ENCODE measurements around the gene ATP11B. TPM values are rescaled to one million over a fixed set of nuclear protein-coding genes. Genes with fewer than 3 reads are reported as not detected.
A peak's percentile ranks its signal among the peaks of the same experiment; 100 is the strongest.

Gene ATP11B
- total and polyA plus RNA-seq, 2 experiments from 2014 or later = 25.5 to 68.1 TPM

- Histone ChIP-seq H3K4me2 (ENCODE audit: unreplicated experiment) (no peak overlapping the region), H3K9me2 (ENCODE audit: insufficient read depth) (no peaks in the 10 kb centered on the region), H3K9me3 (ENCODE audit: low read depth) (no peaks in the 10 kb centered on the region), H3K27ac (no peak overlapping the region), H3K27me3 (replicated peaks; ENCODE audit: insufficient read depth) (no peaks in the 10 kb centered on the region), H3K9ac (no peak overlapping the region), H3K79me2 (ENCODE audit: insufficient read depth) (peaks cover 100% of the 10 kb centered on the region), H3K4me3 (no peak overlapping the region), H2AFZ (no peak overlapping the region), H3K4me1 (ENCODE audit: insufficient read depth) (peaks cover 32% of the 10 kb centered on the region), H3F3A (ENCODE audit: insufficient read depth) (peaks cover 10% of the 10 kb centered on the region; the same call in 1 of the 2 replicates), H3K36me3 (ENCODE audit: low read depth) (no peaks in the 10 kb centered on the region), H4K20me1 (ENCODE audit: insufficient read depth) (peaks cover 11% of the 10 kb centered on the region; the same call in 1 of the 2 replicates)
- DNase-seq = no peak
- TF ChIP-seq EZH2phosphoT487 (IDR thresholded peaks at IDR 0.05; ENCODE audit: insufficient read depth, low read depth) (no peak), EZH2 (IDR thresholded peaks at IDR 0.05; ENCODE audit: insufficient read depth, poor library complexity, severe bottlenecking) (no peak)
- in situ Hi-C loops (cut with MboI) = no loop called here
- 96 to 98% methylated on average over 3 of the region's 3 CpGs for WGBS, 2 experiments (ENCODE audit: low coverage in 1 of 2, low lambda C conversion rate in 2 of 2, missing lambda C conversion rate in 2 of 2)
Observed at GRCh38 chr3:182809531-182809930, 16.2 kb downstream of the ATP11B start.

- TF ChIP-seq EZH2phosphoT487 (IDR thresholded peaks at IDR 0.05; ENCODE audit: insufficient read depth, low read depth) (no peak), EZH2 (IDR thresholded peaks at IDR 0.05; ENCODE audit: insufficient read depth, poor library complexity, severe bottlenecking) (no peak)
Observed at GRCh38 chr3:182810574-182811268, 17.4 kb downstream of the ATP11B start.

GRCh38 chr3:182811269-182811596 lies 17.9 kb downstream of the ATP11B start:
- in situ Hi-C loops (cut with MboI) = no loop called here
- no peak for DNase-seq
- WGBS, 2 experiments (ENCODE audit: low coverage in 1 of 2, low lambda C conversion rate in 2 of 2, missing lambda C conversion rate in 2 of 2) = 100% methylated on average over 1 of the region's 1 CpG

More at GRCh38 chr3:182810574-182811268, 17.4 kb downstream of the ATP11B start:
- Histone ChIP-seq H3K9ac (no peak overlapping the region), H3K4me3 (no peak overlapping the region), H4K20me1 (ENCODE audit: insufficient read depth) (peaks cover 11% of the 10 kb centered on the region; the same call in 1 of the 2 replicates), H3K36me3 (ENCODE audit: low read depth) (no peaks in the 10 kb centered on the region), H3K9me3 (ENCODE audit: low read depth) (no peaks in the 10 kb centered on the region), H3K9me2 (ENCODE audit: insufficient read depth) (no peaks in the 10 kb centered on the region), H3K27ac (no peak overlapping the region), H2AFZ (no peak overlapping the region), H3F3A (ENCODE audit: insufficient read depth) (peaks cover 10% of the 10 kb centered on the region; the same call in 1 of the 2 replicates), H3K4me2 (ENCODE audit: unreplicated experiment) (peak overlapping the region; percentile 27), H3K4me1 (ENCODE audit: insufficient read depth) (peaks cover 34% of the 10 kb centered on the region), H3K79me2 (ENCODE audit: insufficient read depth) (peaks cover 100% of the 10 kb centered on the region), H3K27me3 (replicated peaks; ENCODE audit: insufficient read depth) (no peaks in the 10 kb centered on the region)
- in situ Hi-C loops (cut with MboI) = no loop called here
- peak; percentile 64 for DNase-seq
- 96% methylated on average over 3 of the region's 3 CpGs for WGBS, 2 experiments (ENCODE audit: low coverage in 1 of 2, low lambda C conversion rate in 2 of 2, missing lambda C conversion rate in 2 of 2)

GRCh38 chr3:182812123-182812522 lies 18.8 kb downstream of the ATP11B start:
- Histone ChIP-seq H3K9me2 (ENCODE audit: insufficient read depth) (no peaks in the 10 kb centered on the region), H3K27me3 (replicated peaks; ENCODE audit: insufficient read depth) (no peaks in the 10 kb centered on the region), H3K9ac (no peak overlapping the region), H3K79me2 (ENCODE audit: insufficient read depth) (peaks cover 100% of the 10 kb centered on the region), H4K20me1 (ENCODE audit: insufficient read depth) (0 out of 2 replicates have a peak, but pooled peaks cover 16% of the 10 kb centered on the region), H3K9me3 (ENCODE audit: low read depth) (no peaks in the 10 kb centered on the region), H3K4me1 (ENCODE audit: insufficient read depth) (peaks cover 36% of the 10 kb centered on the region), H3K27ac (no peak overlapping the region), H3K4me2 (ENCODE audit: unreplicated experiment) (no peak overlapping the region), H3K36me3 (ENCODE audit: low read depth) (no peaks in the 10 kb centered on the region), H3K4me3 (no peak overlapping the region), H2AFZ (no peak overlapping the region), H3F3A (ENCODE audit: insufficient read depth) (peaks cover 10% of the 10 kb centered on the region; the same call in 1 of the 2 replicates)
- in situ Hi-C loops (cut with MboI) = no loop called here
- no peak for TF ChIP-seq EZH2 (IDR thresholded peaks at IDR 0.05; ENCODE audit: insufficient read depth, poor library complexity, severe bottlenecking)
- 62 to 63% methylated on average over 1 of the region's 1 CpG for WGBS, 2 experiments (ENCODE audit: low coverage in 1 of 2, low lambda C conversion rate in 2 of 2, missing lambda C conversion rate in 2 of 2)
- DNase-seq = no peak

More at GRCh38 chr3:182811269-182811596, 17.9 kb downstream of the ATP11B start:
- peaks cover 100% of the 10 kb centered on the region for H3K79me2 ChIP-seq (ENCODE audit: insufficient read depth)
- H3K27ac ChIP-seq = 0 out of 2 replicates have a peak overlapping the region, but pooled peaks have one; percentile 10
- 0 out of 2 replicates have a peak, but pooled peaks cover 14% of the 10 kb centered on the region for H4K20me1 ChIP-seq (ENCODE audit: insufficient read depth)
- no peaks in the 10 kb centered on the region for H3K27me3 ChIP-seq (replicated peaks; ENCODE audit: insufficient read depth)
- H3K36me3 ChIP-seq (ENCODE audit: low read depth) = no peaks in the 10 kb centered on the region
- TF ChIP-seq EZH2phosphoT487 (IDR thresholded peaks at IDR 0.05; ENCODE audit: insufficient read depth, low read depth) = no peak
- TF ChIP-seq EZH2 (IDR thresholded peaks at IDR 0.05; ENCODE audit: insufficient read depth, poor library complexity, severe bottlenecking) = no peak
- peak overlapping the region; percentile 27 for H3K4me2 ChIP-seq (ENCODE audit: unreplicated experiment)
- H3K9me3 ChIP-seq (ENCODE audit: low read depth) = no peaks in the 10 kb centered on the region
- H3K9ac ChIP-seq = 0 out of 2 replicates have a peak overlapping the region, but pooled peaks have one; percentile 17
- no peak overlapping the region for H2AFZ ChIP-seq
- no peaks in the 10 kb centered on the region for H3K9me2 ChIP-seq (ENCODE audit: insufficient read depth)
- H3F3A ChIP-seq (ENCODE audit: insufficient read depth) = peaks cover 10% of the 10 kb centered on the region; the same call in 1 of the 2 replicates
- no peak overlapping the region for H3K4me3 ChIP-seq
- peaks cover 36% of the 10 kb centered on the region for H3K4me1 ChIP-seq (ENCODE audit: insufficient read depth)

All from GM23248 (cell line).